Fibroblast of lung (primary cell): ENCODE data around the gene PEX6. TPM values are rescaled to one million over a fixed set of nuclear protein-coding genes. Genes with fewer than 3 reads are reported as not detected.
A peak's percentile ranks its signal among the peaks of the same experiment; 100 is the strongest.

Source experiments
- DNase-seq, 2 donors: peaks; one replicate each; pipeline versions ENCODE4 v3.0.0 to v3.0.0-alpha.2; 2010; ENCODE audit warnings: low read depth in 2 of 2
- H2AFZ ChIP-seq: 2 replicates; pipeline ENCODE4 v1.5.1; 2012; ENCODE audit warnings: low read length, control low read depth, inconsistent platforms
- H3K27ac ChIP-seq: 2 replicates; pipeline ENCODE4 v1.5.1; 2011; ENCODE audit warnings: low read length, control low read depth; ENCODE audit not compliant: insufficient read depth
- H3K27me3 ChIP-seq: 2 replicates; pipeline ENCODE4 v1.5.1; 2011; ENCODE audit warnings: mild to moderate bottlenecking, low read length; ENCODE audit not compliant: control insufficient read depth, insufficient read depth
- H3K36me3 ChIP-seq: 2 replicates; pipeline ENCODE4 v1.5.1; 2011; ENCODE audit warnings: low read length; ENCODE audit not compliant: control insufficient read depth, insufficient read depth
- H3K4me1 ChIP-seq: 2 replicates; pipeline ENCODE4 v1.5.1; 2011; ENCODE audit warnings: low read length; ENCODE audit not compliant: control insufficient read depth, insufficient read depth; ENCODE audit errors: extremely low read depth
- H3K4me2 ChIP-seq: 2 replicates; pipeline ENCODE4 v1.5.1; 2011; ENCODE audit warnings: low read length, control low read depth; ENCODE audit not compliant: insufficient read depth; ENCODE audit errors: extremely low read depth
- H3K4me3 ChIP-seq, 4 experiments: fragments of 200-600 bp in 1 of 4; sonication (generic) in 1 of 4; replicated peaks in 1 of 4; 2 replicates each; pipeline ENCODE4 v1.5.1; 2011 to 2016; ENCODE audit warnings: low read length in 4 of 4, low read depth in 3 of 4, mild to moderate bottlenecking in 3 of 4, control low read depth in 2 of 4, inconsistent platforms in 1 of 4, mixed read lengths in 1 of 4; ENCODE audit not compliant: insufficient read depth in 1 of 4; ENCODE audit errors: control extremely low read depth in 1 of 4
- H3K79me2 ChIP-seq: 2 replicates; pipeline ENCODE4 v1.5.1; 2012; ENCODE audit warnings: mild to moderate bottlenecking, low read length, inconsistent platforms; ENCODE audit not compliant: control insufficient read depth, insufficient read depth
- H3K9ac ChIP-seq: 2 replicates; pipeline ENCODE4 v1.5.1; 2011; ENCODE audit warnings: mild to moderate bottlenecking, low read length, control low read depth; ENCODE audit not compliant: insufficient read depth
- H3K9me3 ChIP-seq: 2 replicates; pipeline ENCODE4 v1.5.1; 2012; ENCODE audit warnings: low read depth, low read length; ENCODE audit not compliant: control insufficient read depth, insufficient read depth
- H4K20me1 ChIP-seq: 2 replicates; pipeline ENCODE4 v1.5.1; 2011; ENCODE audit warnings: low read length; ENCODE audit not compliant: control insufficient read depth, insufficient read depth; ENCODE audit errors: extremely low read depth
- CTCF ChIP-seq, 2 donors: IDR thresholded peaks in 1 of 2; conservative IDR thresholded peaks in 1 of 2; 1 replicate in 1 of 2; 2 replicates in 1 of 2; pipeline ENCODE4 v1.5.1; 2011 to 2012; ENCODE audit warnings: low read length in 2 of 2, control low read depth in 1 of 2, inconsistent platforms in 1 of 2, low read depth in 1 of 2, mild to moderate bottlenecking in 1 of 2
- EZH2 ChIP-seq: IDR thresholded peaks from 2 replicates; pipeline ENCODE4 v1.5.1; 2012; ENCODE audit warnings: low read length, control low read depth, mild to moderate bottlenecking; ENCODE audit errors: missing control alignments
- polyA plus RNA-seq, 2 donors: library from polyadenylated mRNA; depleted of rRNA in 1 of 2; stranded (reverse) in 1 of 2; unstranded in 1 of 2; fragments of >200 nt; gene quantifications; 2 replicates each; pipeline ENCODE4 v1.2.1, GENCODE V29; 2011 to 2012; ENCODE audit warnings: missing spikeins in 1 of 2
- total RNA-seq: library from RNA; depleted of rRNA; stranded (reverse); fragments of >200 nt; gene quantifications from 2 replicates; pipeline ENCODE4 v1.2.1, GENCODE V29; 2014

The PEX6 gene
- total and polyA plus RNA-seq, 2 donors (not counting 1 experiment from before 2014, with no cell fraction given), result 5.3 to 49.2 TPM

- Histone ChIP-seq H3K79me2 (no peaks in the 10 kb centered on the region), H3K4me3 (peak overlapping the region in 3 of 4 experiments; percentile 27 to 53 (median 50)), H3K9ac (no peak overlapping the region), H3K4me2 (peak overlapping the region; percentile 83), H3K9me3 (no peaks in the 10 kb centered on the region), H3K27me3 (no peaks in the 10 kb centered on the region), H3K27ac (no peak overlapping the region), H3K4me1 (peaks cover 6% of the 10 kb centered on the region), H3K36me3 (peaks cover 2% of the 10 kb centered on the region), H4K20me1 (no peaks in the 10 kb centered on the region), H2AFZ (no peak overlapping the region)
- DNase-seq, result no peak
- TF ChIP-seq EZH2 (no peak), CTCF (conservative IDR thresholded peaks at IDR 0.05 in 1 of 2, IDR thresholded peaks at IDR 0.05 in 1 of 2; ENCODE audit: low read depth in 1 of 2, low read length in 2 of 2) (no peak)
Measured at GRCh38 chr6:42961020-42961470, 17.9 kb downstream of the PEX6 start.

DNA sequence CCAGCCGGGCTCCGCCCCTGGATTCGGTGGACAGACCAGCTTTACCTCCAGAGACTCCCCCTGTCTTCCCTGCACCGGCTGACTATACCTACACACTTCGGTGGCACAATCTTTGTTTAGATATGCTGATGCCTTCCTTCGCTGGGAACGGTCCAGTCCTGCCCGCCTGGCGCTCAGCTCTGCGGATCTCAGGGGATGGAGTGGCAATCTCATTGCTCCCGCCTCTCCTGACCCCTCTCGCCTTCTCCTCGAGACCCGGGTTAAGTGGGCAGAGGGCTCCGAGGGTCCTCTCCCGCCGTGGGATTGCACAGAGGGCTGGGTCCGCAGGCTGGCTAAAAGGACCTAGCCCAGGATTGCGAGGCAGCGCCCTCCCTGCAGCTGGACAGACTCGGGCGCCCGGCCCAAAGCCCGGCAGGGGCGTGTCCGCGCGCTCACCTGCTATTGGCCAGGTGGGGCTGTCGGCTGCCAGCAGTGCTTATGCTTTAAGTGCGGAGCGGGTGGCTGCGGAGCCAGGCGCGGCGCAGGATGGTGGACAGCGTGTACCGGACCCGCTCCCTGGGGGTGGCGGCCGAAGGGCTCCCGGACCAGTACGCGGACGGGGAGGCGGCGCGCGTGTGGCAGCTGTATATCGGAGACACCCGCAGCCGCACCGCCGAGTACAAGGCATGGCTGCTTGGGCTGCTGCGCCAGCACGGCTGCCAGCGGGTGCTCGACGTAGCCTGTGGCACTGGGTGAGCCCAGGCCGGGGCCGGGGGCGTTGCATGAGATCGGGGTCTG is 18.6 kb downstream of the PEX6 start, which contains the start of gene GNMT:
GNMT (plus strand) TSS at position 512 of the 777 bp plus-strand sequence; CDS start at position 526, 14 bp downstream.
- Histone ChIP-seq H3K27ac (no peak within 1 kb of the TSS), H3K79me2 (no peaks in the 10 kb centered on the region), H3K9me3 (no peaks in the 10 kb centered on the region), H3K4me1 (peaks cover 6% of the 10 kb centered on the region), H3K36me3 (peaks cover 2% of the 10 kb centered on the region), H3K4me2 (peak within 1 kb of the TSS; percentile 83), H2AFZ (peak within 1 kb of the TSS; percentile 60), H3K9ac (no peak within 1 kb of the TSS), H4K20me1 (no peaks in the 10 kb centered on the region), H3K4me3 (peak within 1 kb of the TSS; percentile 27 to 53 (median 46)), H3K27me3 (no peaks in the 10 kb centered on the region)
- TF ChIP-seq CTCF (conservative IDR thresholded peaks at IDR 0.05 in 1 of 2, IDR thresholded peaks at IDR 0.05 in 1 of 2; ENCODE audit: low read depth in 1 of 2, low read length in 2 of 2), result no peak
- TF ChIP-seq EZH2, result no peak
- DNase-seq, result peak in 1 of 2 donors; percentile 40

DNA sequence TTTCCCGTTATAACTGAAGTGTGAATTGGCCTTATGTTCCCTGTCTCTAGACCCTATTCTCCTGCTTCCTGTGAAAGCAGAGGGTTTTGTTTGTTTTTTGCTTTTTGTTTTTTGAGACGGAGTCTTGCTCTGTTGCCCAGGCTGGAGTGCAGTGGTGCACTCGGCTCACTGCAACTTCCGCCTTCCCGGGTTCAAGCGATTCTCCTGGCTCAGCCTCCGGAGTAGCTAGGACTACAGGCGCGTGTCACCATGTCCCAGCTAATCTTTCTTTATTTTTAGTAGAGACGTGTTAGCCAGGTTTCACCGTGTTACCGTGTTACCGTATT is 19.1 kb downstream of the PEX6 start:
- H3K4me3 ChIP-seq, result peak overlapping the region in 1 of 4 experiments; percentile 53
- H3K9me3 ChIP-seq, result no peaks in the 10 kb centered on the region
- peak overlapping the region; percentile 60 for H2AFZ ChIP-seq
- no peaks in the 10 kb centered on the region for H4K20me1 ChIP-seq
- H3K27me3 ChIP-seq, result no peaks in the 10 kb centered on the region
- no peak overlapping the region for H3K9ac ChIP-seq
- no peak overlapping the region for H3K27ac ChIP-seq
- H3K36me3 ChIP-seq, result peaks cover 2% of the 10 kb centered on the region
- no peaks in the 10 kb centered on the region for H3K79me2 ChIP-seq
- TF ChIP-seq EZH2, result no peak
- no peak for TF ChIP-seq CTCF (conservative IDR thresholded peaks at IDR 0.05 in 1 of 2, IDR thresholded peaks at IDR 0.05 in 1 of 2; ENCODE audit: low read depth in 1 of 2, low read length in 2 of 2)
- peak overlapping the region; percentile 83 for H3K4me2 ChIP-seq
- H3K4me1 ChIP-seq, result peaks cover 6% of the 10 kb centered on the region
- no peak for DNase-seq
